Osteocyte (in vitro differentiated cells): ENCODE results near the gene ESPN. TPM values are rescaled to one million over a fixed set of nuclear protein-coding genes. Genes with fewer than 3 reads are reported as not detected.
"Not testable (repeated sequence)": the region's sequence is repeated elsewhere in the genome, so short reads cannot be mapped to it uniquely, and the experiment has no call there.

ENCODE experiments used
- DNase-seq: peaks from one replicate; pipeline ENCODE4 v3.0.0; 2021; ENCODE audit warnings: mixed read lengths; ENCODE audit not compliant: unreplicated experiment; ENCODE audit errors: extremely low spot score
- H3K27ac Mint-ChIP-seq: one replicate; pipeline ENCODE4 v1.8.0; 2021; ENCODE audit warnings: mild to moderate bottlenecking, mixed read lengths; ENCODE audit not compliant: unreplicated experiment
- H3K27me3 Mint-ChIP-seq: one replicate; pipeline ENCODE4 v1.8.0; 2021; ENCODE audit warnings: mixed read lengths; ENCODE audit not compliant: unreplicated experiment
- H3K36me3 Mint-ChIP-seq: one replicate; pipeline ENCODE4 v1.8.0; 2021; ENCODE audit warnings: mixed read lengths; ENCODE audit not compliant: unreplicated experiment
- H3K4me1 Mint-ChIP-seq: one replicate; pipeline ENCODE4 v1.8.0; 2021; ENCODE audit warnings: mixed read lengths; ENCODE audit not compliant: unreplicated experiment
- H3K4me3 Mint-ChIP-seq: one replicate; pipeline ENCODE4 v1.8.0; 2021; ENCODE audit warnings: mild to moderate bottlenecking, moderate library complexity, mixed read lengths; ENCODE audit not compliant: unreplicated experiment
- H3K9me3 Mint-ChIP-seq: one replicate; pipeline ENCODE4 v1.8.0; 2021; ENCODE audit warnings: mixed read lengths; ENCODE audit not compliant: unreplicated experiment
- total RNA-seq: library from RNA; stranded (reverse); gene quantifications from 2 replicates; pipeline ENCODE4 v1.2.1, GENCODE V29; 2021
- TF ChIP-seq, protein P1 (sequence below): fragments of 200-600 bp; sonication (generic); IDR thresholded peaks from 2 replicates; pipeline ENCODE4 v1.5.0; 2021; ENCODE audit warnings: antibody characterized with exemption, mild to moderate bottlenecking, moderate library complexity

ESPN gene
- total RNA-seq, 1 donor from 2014 or later, result not detected

DNA sequence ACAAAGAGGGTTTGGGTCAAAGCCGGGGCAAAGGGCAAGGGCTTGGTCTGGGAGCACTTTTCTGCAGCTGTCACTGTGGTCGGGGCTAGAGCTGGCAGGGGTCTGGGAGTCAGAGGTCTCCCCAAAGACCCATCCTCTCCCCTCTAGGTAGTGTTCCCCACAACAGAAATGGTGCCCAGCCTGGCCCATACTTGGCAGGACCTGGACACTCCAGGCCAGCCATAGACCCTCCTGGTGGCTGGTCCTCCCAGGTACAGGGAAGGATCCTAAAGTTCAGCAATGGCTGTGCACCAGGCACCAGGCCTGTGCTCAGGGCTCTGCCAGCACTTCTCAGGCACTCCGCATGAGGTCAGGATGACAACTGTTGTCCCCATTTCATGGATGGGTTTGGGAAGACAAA is 11.0 kb downstream of the ESPN start:
- Mint-ChIP-seq H3K27ac (no peak overlapping the region), H3K36me3 (no peaks in the 10 kb centered on the region), H3K4me1 (peaks cover 17% of the 10 kb centered on the region), H3K9me3 (no peaks in the 10 kb centered on the region), H3K4me3 (no peak overlapping the region), H3K27me3 (peaks cover 12% of the 10 kb centered on the region)
- TF ChIP-seq, protein P1, sequence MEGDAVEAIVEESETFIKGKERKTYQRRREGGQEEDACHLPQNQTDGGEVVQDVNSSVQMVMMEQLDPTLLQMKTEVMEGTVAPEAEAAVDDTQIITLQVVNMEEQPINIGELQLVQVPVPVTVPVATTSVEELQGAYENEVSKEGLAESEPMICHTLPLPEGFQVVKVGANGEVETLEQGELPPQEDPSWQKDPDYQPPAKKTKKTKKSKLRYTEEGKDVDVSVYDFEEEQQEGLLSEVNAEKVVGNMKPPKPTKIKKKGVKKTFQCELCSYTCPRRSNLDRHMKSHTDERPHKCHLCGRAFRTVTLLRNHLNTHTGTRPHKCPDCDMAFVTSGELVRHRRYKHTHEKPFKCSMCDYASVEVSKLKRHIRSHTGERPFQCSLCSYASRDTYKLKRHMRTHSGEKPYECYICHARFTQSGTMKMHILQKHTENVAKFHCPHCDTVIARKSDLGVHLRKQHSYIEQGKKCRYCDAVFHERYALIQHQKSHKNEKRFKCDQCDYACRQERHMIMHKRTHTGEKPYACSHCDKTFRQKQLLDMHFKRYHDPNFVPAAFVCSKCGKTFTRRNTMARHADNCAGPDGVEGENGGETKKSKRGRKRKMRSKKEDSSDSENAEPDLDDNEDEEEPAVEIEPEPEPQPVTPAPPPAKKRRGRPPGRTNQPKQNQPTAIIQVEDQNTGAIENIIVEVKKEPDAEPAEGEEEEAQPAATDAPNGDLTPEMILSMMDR, result no peak
- no peak for DNase-seq

DNA sequence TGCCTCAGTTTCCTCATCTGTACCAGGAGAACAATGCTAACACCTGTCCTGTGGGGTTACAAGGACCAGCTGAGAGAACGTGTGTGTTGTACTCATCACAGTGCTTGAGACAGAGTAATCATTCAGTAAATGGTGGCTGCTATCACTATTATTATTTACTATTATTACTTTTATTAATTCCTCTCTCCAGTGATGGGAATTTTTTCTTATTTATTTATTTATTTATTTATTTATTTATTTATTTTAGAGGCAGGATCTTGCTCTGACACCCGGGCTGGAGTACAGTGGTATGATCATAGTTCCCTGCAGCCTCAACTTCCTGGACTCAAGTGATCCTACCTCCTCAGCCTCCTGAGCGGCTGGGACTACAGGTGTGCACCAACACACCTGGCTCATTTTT is 11.7 kb downstream of the ESPN start:
- H3K4me1 Mint-ChIP-seq, result peaks cover 17% of the 10 kb centered on the region
- H3K9me3 Mint-ChIP-seq, DNase-seq, H3K27me3 Mint-ChIP-seq, H3K36me3 Mint-ChIP-seq, H3K4me3 Mint-ChIP-seq, H3K27ac Mint-ChIP-seq: not testable (repeated sequence)

DNA sequence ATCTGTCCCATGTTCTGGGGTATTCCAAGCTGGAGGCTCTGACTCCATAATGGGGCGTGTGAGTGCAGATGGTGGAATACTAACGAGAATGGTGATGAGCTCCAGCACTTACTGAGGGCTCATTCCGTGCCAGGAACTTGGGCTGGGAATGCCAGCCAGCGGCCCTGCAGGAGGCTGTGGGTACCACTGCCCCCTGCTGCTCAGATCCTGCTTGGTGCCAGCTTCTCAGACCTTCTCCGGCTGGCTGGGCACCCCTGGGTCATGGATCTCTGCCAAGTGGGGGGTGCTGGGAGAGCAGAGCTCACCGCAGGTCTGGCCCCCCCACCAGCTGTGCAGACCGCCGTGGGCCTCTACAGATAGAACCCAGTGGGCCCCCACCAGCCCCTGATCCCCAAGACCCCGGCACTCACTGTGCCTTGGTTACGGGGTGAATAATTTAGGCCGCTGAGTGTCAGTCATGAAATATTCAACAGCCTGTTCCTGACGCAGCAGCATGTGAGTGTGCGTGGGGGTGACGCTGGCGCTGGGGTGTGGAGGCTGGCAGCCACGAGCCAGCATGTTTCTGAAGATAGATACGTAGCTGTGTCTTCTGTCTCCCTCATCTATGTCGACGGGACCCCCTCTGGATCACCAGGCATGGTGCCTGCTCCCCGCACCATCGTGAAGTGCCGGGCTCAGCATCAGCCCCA is 12.6 kb downstream of the ESPN start:
- TF ChIP-seq, protein P1, result peak; percentile 38
- peaks cover 14% of the 10 kb centered on the region for H3K27me3 Mint-ChIP-seq
- H3K4me3 Mint-ChIP-seq, H3K36me3 Mint-ChIP-seq, DNase-seq, H3K9me3 Mint-ChIP-seq, H3K27ac Mint-ChIP-seq: not testable (repeated sequence)
- peaks cover 17% of the 10 kb centered on the region for H3K4me1 Mint-ChIP-seq

DNA sequence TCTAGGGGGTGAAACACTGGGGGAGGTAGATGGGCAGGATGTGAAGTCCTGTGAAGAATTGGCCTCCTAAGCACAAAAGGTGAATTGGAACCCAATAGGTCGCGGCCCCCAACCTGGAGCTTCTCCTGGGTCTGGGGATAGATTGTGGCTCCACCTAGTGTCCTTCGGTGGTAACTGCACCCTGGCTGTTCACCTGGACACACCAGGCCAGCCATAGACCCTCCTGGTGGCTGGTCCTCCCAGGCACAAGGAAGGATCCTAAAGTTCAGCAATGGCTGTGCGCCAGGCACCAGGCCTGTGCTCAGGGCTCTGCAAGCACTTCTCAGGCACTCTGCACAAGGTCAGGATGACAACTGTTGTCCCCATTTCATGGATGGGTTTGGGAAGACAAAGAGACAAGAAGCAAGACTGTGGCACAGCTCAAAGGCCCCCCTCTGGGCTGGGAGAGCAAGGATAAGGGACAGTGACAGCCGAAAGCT is 13.5 kb downstream of the ESPN start:
- no peaks in the 10 kb centered on the region for H3K36me3 Mint-ChIP-seq
- no peaks in the 10 kb centered on the region for H3K9me3 Mint-ChIP-seq
- H3K4me1 Mint-ChIP-seq, result peaks cover 17% of the 10 kb centered on the region
- H3K4me3 Mint-ChIP-seq, result no peak overlapping the region
- DNase-seq, result no peak
- H3K27me3 Mint-ChIP-seq, result peaks cover 14% of the 10 kb centered on the region
- TF ChIP-seq, protein P1, result peak; percentile 90
- H3K27ac Mint-ChIP-seq, result no peak overlapping the region

DNA sequence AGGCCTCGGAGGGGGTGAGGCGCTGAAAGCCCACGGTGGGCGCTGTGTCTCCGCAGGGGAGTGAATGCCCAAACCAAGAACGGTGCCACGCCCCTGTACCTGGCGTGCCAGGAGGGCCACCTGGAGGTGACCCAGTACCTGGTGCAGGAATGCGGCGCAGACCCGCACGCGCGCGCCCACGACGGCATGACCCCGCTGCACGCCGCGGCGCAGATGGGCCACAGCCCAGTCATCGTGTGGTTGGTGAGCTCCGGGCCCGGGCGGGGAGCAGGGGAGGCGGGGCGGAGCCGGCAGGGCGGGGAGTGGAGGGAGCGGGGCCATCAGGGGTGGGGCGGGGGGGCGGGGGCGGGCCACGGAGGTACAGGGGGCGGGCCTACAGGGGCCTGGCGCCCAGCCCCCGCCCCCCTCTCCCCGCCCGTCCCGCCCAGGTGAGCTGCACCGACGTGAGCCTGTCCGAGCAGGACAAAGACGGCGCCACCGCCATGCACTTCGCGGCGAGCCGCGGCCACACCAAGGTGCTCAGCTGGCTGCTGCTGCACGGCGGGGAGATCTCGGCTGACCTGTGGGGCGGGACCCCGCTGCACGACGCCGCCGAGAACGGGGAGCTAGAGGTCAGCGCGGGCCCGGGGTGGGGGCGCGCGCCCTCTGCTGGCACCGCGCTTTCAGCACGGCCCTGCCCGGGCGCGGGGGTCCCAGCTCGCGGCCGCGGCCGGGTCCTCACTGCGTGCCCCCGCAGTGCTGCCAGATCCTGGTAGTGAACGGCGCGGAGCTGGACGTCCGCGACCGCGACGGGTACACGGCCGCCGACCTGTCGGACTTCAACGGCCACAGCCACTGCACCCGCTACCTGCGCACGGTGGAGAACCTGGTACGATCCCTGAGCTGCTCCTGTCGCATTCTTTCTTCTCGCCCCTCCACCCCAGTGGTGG is 15.9 kb downstream of the ESPN start:
- peak overlapping the region; percentile 14 for H3K4me3 Mint-ChIP-seq
- no peak overlapping the region for H3K27ac Mint-ChIP-seq
- no peaks in the 10 kb centered on the region for H3K36me3 Mint-ChIP-seq
- peaks cover 17% of the 10 kb centered on the region for H3K4me1 Mint-ChIP-seq
- H3K9me3 Mint-ChIP-seq, result no peaks in the 10 kb centered on the region
- H3K27me3 Mint-ChIP-seq, result peaks cover 14% of the 10 kb centered on the region
- TF ChIP-seq, protein P1, result peak; percentile 48
- no peak for DNase-seq
